Measurements from ENCODE around the gene OR7C1. TPM values are rescaled to one million over a fixed set of nuclear protein-coding genes. Genes with fewer than 3 reads are reported as not detected.

The OR7C1 gene
- total and polyA plus RNA-seq, 2 experiments from 2014 or later, result 0.02 to 0.03 TPM

DNA sequence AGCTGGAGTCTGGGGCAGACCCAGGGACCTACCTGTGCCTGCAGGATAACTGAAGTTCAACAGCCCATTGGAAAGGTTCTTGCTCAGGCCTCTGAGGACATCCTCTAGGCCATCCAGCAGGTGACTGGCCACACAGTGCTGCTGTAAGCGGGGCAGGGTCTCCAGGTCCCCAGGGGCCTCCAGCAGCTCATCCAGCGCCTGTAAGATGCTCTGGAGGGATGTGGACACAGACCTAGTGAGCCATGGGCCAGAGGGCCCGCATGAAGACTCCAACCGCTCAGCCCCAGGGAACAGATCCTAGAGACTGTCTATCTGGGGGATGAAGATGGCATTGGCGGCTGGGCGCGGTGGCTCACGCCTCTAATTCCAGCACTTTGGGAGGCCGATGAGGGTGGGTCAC is 70.6 kb downstream of the OR7C1 start:
- WGBS (ENCODE audit: low lambda C conversion rate, missing lambda C conversion rate), result 91% methylated on average over 9 of the region's 9 CpGs
- Histone ChIP-seq H3K79me2 (no peaks in the 10 kb centered on the region), H3K36me3 (replicated peaks; ENCODE audit: insufficient read depth, low read depth) (no peaks in the 10 kb centered on the region), H3K27me3 (no peaks in the 10 kb centered on the region), H3K9me3 (ENCODE audit: low read depth) (no peaks in the 10 kb centered on the region), H3K4me1 (ENCODE audit: insufficient read depth) (no peaks in the 10 kb centered on the region), H2AFZ (no peak overlapping the region), H4K20me1 (ENCODE audit: insufficient read depth, poor library complexity, severe bottlenecking) (no peaks in the 10 kb centered on the region), H3K27ac (no peak overlapping the region), H3K9me2 (replicated peaks; ENCODE audit: insufficient read depth) (no peaks in the 10 kb centered on the region), H3K4me2 (no peak overlapping the region), H3K4me3 (no peak overlapping the region)
- TF ChIP-seq, protein P1, sequence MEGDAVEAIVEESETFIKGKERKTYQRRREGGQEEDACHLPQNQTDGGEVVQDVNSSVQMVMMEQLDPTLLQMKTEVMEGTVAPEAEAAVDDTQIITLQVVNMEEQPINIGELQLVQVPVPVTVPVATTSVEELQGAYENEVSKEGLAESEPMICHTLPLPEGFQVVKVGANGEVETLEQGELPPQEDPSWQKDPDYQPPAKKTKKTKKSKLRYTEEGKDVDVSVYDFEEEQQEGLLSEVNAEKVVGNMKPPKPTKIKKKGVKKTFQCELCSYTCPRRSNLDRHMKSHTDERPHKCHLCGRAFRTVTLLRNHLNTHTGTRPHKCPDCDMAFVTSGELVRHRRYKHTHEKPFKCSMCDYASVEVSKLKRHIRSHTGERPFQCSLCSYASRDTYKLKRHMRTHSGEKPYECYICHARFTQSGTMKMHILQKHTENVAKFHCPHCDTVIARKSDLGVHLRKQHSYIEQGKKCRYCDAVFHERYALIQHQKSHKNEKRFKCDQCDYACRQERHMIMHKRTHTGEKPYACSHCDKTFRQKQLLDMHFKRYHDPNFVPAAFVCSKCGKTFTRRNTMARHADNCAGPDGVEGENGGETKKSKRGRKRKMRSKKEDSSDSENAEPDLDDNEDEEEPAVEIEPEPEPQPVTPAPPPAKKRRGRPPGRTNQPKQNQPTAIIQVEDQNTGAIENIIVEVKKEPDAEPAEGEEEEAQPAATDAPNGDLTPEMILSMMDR (IDR thresholded peaks at IDR 0.05; ENCODE audit: poor library complexity), result no peak
- no peak for TF ChIP-seq EZH2phosphoT487 (IDR thresholded peaks at IDR 0.05; ENCODE audit: low read depth, severe bottlenecking, unreplicated experiment)
- no peak for TF ChIP-seq EZH2 (IDR thresholded peaks at IDR 0.05; ENCODE audit: borderline replicate concordance)
- no peak for DNase-seq (ENCODE audit: low spot score)

DNA sequence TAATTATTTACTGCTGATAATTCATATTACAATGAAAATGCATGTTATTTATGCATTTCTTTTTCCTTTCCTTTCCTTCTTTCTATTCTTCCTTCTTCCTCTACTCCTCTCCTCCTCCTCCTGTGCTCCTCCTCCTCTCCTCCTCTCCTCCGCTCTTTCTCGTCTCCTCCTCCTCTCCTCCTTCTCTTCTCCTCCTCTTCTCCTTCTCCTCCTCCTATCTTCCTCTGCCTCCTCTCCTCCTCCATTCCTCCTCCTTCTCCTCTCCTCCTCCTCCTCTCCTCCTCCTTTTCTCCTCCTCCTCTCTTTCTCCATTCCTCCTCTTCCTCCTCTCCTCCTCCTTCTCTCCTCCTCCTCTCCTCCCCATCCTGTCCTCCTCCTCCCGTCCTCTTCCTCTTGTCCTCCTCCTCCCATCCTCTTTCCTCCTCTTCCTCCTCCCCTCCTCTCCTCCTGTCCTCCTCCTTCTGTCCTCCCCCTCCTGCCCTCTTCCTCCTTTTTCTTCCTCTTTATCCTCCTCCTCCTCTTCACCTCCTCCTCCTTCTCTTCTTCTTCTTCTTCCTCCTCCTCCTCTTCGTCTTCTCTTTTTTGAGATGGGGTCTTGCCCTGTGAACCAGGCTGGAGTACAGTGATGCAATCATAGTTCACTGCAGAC is 71.4 kb downstream of the OR7C1 start:
- Histone ChIP-seq H4K20me1 (ENCODE audit: insufficient read depth, poor library complexity, severe bottlenecking) (no peaks in the 10 kb centered on the region), H3K9me2 (replicated peaks; ENCODE audit: insufficient read depth) (no peaks in the 10 kb centered on the region), H3K4me3 (no peak overlapping the region), H3K27ac (no peak overlapping the region), H3K79me2 (no peaks in the 10 kb centered on the region), H3K4me1 (ENCODE audit: insufficient read depth) (no peaks in the 10 kb centered on the region), H3K4me2 (no peak overlapping the region), H3K27me3 (no peaks in the 10 kb centered on the region), H3K9me3 (ENCODE audit: low read depth) (no peaks in the 10 kb centered on the region), H3K36me3 (replicated peaks; ENCODE audit: insufficient read depth, low read depth) (no peaks in the 10 kb centered on the region), H2AFZ (no peak overlapping the region)
- no peak for TF ChIP-seq EZH2 (IDR thresholded peaks at IDR 0.05; ENCODE audit: borderline replicate concordance)
- TF ChIP-seq EZH2phosphoT487 (IDR thresholded peaks at IDR 0.05; ENCODE audit: low read depth, severe bottlenecking, unreplicated experiment), result no peak
- TF ChIP-seq, protein P1 (IDR thresholded peaks at IDR 0.05; ENCODE audit: poor library complexity), result no peak
- no peak for DNase-seq (ENCODE audit: low spot score)
- 83% methylated on average over 1 of the region's 4 CpGs for WGBS (ENCODE audit: low lambda C conversion rate, missing lambda C conversion rate)

DNA sequence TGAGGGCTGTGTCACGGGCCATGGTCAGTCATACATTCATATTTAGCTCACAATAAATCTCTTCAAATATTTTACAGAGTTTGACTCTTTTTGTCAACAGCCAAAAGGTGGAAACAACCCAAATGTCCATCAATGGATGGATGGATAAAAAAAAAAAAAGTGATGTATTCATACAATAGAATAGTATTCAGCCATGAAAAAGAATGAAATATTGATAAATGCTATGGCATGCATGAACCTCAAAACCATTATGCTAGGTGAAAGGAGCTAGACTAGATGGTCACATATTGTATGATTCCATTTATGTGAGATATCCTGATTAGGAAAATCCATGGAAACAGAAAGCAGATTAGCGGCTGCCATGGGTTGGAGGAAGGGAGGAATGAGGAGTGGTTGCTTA is 72.9 kb downstream of the OR7C1 start:
- WGBS (ENCODE audit: low lambda C conversion rate, missing lambda C conversion rate), result 92% methylated on average over 2 of the region's 2 CpGs
- Histone ChIP-seq H3K9me2 (replicated peaks; ENCODE audit: insufficient read depth) (no peaks in the 10 kb centered on the region), H3K27me3 (no peaks in the 10 kb centered on the region), H3K4me3 (no peak overlapping the region), H2AFZ (no peak overlapping the region), H3K79me2 (no peaks in the 10 kb centered on the region), H3K4me2 (no peak overlapping the region), H4K20me1 (ENCODE audit: insufficient read depth, poor library complexity, severe bottlenecking) (no peaks in the 10 kb centered on the region), H3K9me3 (ENCODE audit: low read depth) (no peaks in the 10 kb centered on the region), H3K27ac (no peak overlapping the region), H3K36me3 (replicated peaks; ENCODE audit: insufficient read depth, low read depth) (no peaks in the 10 kb centered on the region), H3K4me1 (ENCODE audit: insufficient read depth) (no peaks in the 10 kb centered on the region)
- DNase-seq (ENCODE audit: low spot score), result no peak
- TF ChIP-seq EZH2phosphoT487 (IDR thresholded peaks at IDR 0.05; ENCODE audit: low read depth, severe bottlenecking, unreplicated experiment) (no peak), EZH2 (IDR thresholded peaks at IDR 0.05; ENCODE audit: borderline replicate concordance) (no peak)
- TF ChIP-seq, protein P1 (IDR thresholded peaks at IDR 0.05; ENCODE audit: poor library complexity), result no peak
